Stimulated activated CD4-positive, alpha-beta T cell treated with anti-CD3 and anti-CD28 coated beads, Interleukin-1b, Interleukin-23, amount 100 ng/mL, for 4 hours (primary cell): ENCODE results near the gene ZNRF1.
"Not testable (repeated sequence)": the region's sequence is repeated elsewhere in the genome, so short reads cannot be mapped to it uniquely, and the experiment has no call there.

ENCODE experiments used
- DNase-seq, 2 donors: peaks; one replicate each; pipeline ENCODE4 v3.0.0-alpha.2; 2020; ENCODE audit warnings: low read depth in 2 of 2

The ZNRF1 gene

GRCh38 chr16:75079346-75079926 lies 80.6 kb downstream of the ZNRF1 start:
- no peak for DNase-seq

- no peak for DNase-seq
Observed at GRCh38 chr16:75080205-75081029, 81.6 kb downstream of the ZNRF1 start.

GRCh38 chr16:75081179-75081859 lies 82.5 kb downstream of the ZNRF1 start:
- no peak for DNase-seq

GRCh38 chr16:75083813-75084212 lies 85.0 kb downstream of the ZNRF1 start:
- DNase-seq = no peak

GRCh38 chr16:75085556-75085955 lies 86.7 kb downstream of the ZNRF1 start:
- DNase-seq = no peak

- no peak for DNase-seq
Observed at GRCh38 chr16:75086281-75086680, 87.5 kb downstream of the ZNRF1 start.

- DNase-seq = no peak
Observed at GRCh38 chr16:75086688-75087374, 88.0 kb downstream of the ZNRF1 start.

- no peak for DNase-seq
Observed at GRCh38 chr16:75087375-75087979, 88.7 kb downstream of the ZNRF1 start.

GRCh38 chr16:75088216-75088615 lies 89.4 kb downstream of the ZNRF1 start:
- DNase-seq = no peak

GRCh38 chr16:75088934-75089333 lies 90.1 kb downstream of the ZNRF1 start:
- DNase-seq = no peak

- no peak for DNase-seq
Observed at GRCh38 chr16:75089486-75090202, 90.8 kb downstream of the ZNRF1 start.

GRCh38 chr16:75090899-75091298 lies 92.1 kb downstream of the ZNRF1 start:
- not testable (repeated sequence) for DNase-seq

- DNase-seq = not testable (repeated sequence)
Observed at GRCh38 chr16:75091619-75092018, 92.8 kb downstream of the ZNRF1 start.

GRCh38 chr16:75092777-75093176 lies 94.0 kb downstream of the ZNRF1 start:
- no peak for DNase-seq

GRCh38 chr16:75093598-75094540 lies 95.0 kb downstream of the ZNRF1 start:
- DNase-seq = no peak

GRCh38 chr16:75095204-75095621 lies 96.4 kb downstream of the ZNRF1 start:
- DNase-seq = no peak

GRCh38 chr16:75096656-75097055 lies 97.8 kb downstream of the ZNRF1 start:
- no peak for DNase-seq

GRCh38 chr16:75097191-75097761 lies 98.5 kb downstream of the ZNRF1 start:
- no peak for DNase-seq
